ENCODE data around the gene TCAP.
"Not testable (repeated sequence)": the region's sequence is repeated elsewhere in the genome, so short reads cannot be mapped to it uniquely, and the experiment has no call there.

TCAP gene

DNA sequence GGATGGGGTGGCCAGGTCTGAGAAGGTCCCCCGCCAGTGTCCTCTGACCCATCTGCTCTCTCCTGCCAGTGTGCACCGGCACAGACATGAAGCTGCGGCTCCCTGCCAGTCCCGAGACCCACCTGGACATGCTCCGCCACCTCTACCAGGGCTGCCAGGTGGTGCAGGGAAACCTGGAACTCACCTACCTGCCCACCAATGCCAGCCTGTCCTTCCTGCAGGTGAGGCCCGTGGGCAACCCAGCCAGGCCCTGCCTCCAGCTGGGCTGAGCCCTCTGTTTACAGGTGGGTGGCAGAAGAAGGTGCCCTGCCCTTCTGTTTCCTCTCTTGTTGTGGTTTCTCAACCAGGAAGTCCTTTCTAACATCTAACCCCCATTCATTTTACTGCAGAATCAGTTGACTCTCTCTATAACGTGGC lies 41.8 kb downstream of the TCAP start:
- no peak for DNase-seq

DNA sequence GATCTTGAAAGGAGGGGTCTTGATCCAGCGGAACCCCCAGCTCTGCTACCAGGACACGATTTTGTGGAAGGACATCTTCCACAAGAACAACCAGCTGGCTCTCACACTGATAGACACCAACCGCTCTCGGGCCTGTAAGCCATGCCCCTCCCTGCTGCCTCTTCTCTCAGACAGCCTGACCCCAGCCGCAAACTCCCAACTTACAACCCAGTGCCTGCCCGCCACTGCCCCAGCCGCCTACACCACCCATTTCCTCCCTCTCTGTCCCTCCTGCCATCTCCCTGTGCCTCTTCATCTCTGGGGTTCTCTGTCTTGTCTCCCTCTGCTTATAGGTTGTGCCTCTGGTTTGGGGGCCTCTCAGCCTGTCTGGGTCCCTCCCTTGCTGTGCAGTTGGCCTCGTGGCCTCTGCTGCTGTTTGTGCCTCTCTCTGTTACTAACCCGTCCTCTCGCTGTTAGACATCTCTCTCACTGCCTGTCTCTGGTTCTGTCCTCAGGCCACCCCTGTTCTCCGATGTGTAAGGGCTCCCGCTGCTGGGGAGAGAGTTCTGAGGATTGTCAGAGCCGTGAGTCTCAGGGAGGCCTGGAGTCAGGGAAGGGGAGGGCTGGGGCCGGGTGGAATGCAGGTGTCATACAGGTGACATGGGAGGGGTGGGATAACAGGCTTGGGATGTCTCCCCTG lies 44.3 kb downstream of the TCAP start:
- no peak for DNase-seq

DNA sequence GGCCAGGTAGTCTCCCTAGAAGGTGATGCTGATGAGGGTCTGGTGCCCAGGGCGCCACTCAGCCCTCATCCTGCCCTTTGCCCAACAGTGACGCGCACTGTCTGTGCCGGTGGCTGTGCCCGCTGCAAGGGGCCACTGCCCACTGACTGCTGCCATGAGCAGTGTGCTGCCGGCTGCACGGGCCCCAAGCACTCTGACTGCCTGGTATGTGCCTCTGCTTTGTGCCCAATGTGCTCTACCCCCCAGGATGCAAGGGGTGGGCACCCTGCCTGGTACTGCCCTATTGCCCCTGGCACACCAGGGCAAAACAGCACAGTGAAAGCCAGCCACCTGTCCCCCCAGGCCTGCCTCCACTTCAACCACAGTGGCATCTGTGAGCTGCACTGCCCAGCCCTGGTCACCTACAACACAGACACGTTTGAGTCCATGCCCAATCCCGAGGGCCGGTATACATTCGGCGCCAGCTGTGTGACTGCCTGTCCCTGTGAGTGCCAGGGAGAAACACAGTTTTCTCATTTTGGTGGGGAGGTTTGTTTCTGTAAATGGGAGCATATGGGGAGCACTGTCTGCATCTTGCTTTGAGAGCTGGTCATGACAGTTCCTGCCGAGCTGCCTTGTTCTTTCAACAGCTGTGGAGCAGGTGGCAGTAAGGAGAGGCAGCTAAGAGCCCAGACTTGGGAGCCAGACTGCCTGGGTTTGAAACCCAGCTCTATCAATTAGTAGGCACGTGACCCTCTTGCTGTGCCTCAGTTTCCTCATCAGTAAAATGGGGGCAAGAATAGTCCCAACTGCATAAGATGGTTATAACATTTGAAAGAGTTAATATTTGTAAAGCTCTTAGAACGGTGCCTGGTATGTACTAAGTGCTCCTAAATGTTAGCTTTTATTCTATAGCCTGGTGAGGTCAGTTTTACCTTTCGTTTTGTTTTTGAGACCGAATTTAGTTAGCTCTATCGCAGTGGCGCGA lies 45.1 kb downstream of the TCAP start:
- DNase-seq = no peak

DNA sequence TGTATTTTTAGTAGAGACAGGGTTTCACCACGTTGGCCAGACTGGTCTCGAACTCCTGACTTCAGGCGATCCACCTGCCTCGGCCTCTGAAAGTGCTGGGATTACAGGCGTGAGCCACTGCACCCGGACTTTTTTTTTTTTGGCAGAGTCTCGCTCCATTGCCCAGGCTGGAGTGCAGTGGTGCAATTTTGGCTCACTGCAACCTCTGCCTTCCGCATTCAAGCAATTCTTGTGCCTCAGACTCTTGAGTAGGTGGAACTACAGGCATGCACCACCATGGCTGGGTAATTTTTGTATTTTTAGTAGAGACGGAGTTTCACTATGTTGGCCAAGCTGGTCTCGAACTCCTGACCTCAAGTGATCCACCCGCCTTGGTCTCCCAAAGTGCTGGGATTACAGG lies 45.9 kb downstream of the TCAP start:
- DNase-seq = not testable (repeated sequence)

DNA sequence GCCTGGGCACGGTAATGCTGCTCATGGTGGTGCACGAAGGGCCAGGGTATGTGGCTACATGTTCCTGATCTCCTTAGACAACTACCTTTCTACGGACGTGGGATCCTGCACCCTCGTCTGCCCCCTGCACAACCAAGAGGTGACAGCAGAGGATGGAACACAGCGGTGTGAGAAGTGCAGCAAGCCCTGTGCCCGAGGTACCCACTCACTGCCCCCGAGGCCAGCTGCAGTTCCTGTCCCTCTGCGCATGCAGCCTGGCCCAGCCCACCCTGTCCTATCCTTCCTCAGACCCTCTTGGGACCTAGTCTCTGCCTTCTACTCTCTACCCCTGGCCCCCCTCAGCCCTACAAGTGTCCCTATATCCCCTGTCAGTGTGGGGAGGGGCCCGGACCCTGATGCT lies 46.7 kb downstream of the TCAP start:
- DNase-seq = no peak

DNA sequence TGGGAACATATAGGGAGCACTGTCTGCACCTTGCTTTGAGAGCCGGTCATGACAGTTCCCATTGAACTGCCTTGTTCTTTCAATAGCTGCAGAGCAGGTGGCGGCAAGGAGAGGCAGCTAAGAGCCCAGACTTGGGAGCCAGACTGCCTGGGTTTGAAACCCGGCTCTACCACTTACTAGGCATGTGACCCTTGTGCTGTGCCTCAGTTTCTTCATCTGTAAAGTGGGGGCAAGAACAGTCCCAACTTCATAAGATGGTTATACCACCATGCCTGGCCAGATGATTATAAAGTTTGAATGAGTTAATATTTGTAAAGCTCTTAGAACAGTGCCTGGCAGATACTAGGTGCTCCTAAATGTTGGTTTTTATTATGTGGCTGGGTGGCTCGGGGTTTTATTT lies 49.1 kb downstream of the TCAP start:
- no peak for DNase-seq

DNA sequence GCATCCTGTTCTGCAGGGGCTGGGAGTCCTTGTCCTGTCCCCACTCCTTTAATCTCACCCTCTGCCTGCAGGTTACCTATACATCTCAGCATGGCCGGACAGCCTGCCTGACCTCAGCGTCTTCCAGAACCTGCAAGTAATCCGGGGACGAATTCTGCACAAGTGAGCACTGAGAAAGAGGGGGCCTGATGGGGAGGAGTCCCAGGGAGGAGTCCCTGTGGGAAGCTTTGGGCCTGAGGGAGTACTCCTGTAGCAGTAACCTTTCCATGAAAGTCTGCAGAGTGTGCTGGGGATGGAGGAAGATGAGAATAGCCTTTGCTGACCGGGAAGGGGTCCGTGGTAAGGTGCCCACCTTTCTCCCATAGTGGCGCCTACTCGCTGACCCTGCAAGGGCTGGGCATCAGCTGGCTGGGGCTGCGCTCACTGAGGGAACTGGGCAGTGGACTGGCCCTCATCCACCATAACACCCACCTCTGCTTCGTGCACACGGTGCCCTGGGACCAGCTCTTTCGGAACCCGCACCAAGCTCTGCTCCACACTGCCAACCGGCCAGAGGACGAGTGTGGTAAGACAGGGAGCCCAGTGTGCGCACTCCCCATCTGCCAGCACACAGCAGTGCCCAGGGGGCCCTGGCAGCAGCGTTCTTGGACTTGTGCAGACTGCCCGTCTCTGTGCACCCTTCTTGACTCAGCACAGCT lies 50.4 kb downstream of the TCAP start:
- no peak for DNase-seq
